ENCODE results near the gene CEP112.
"Not testable (repeated sequence)": the region's sequence is repeated elsewhere in the genome, so short reads cannot be mapped to it uniquely, and the experiment has no call there.

Gene CEP112

GRCh38 chr17:65885541-65886312, 306.2 kb downstream of the CEP112 start:
- no peak for DNase-seq (ENCODE audit: low read depth)

GRCh38 chr17:65876985-65877384, 314.9 kb downstream of the CEP112 start:
- DNase-seq (ENCODE audit: low read depth), result no peak

DNA sequence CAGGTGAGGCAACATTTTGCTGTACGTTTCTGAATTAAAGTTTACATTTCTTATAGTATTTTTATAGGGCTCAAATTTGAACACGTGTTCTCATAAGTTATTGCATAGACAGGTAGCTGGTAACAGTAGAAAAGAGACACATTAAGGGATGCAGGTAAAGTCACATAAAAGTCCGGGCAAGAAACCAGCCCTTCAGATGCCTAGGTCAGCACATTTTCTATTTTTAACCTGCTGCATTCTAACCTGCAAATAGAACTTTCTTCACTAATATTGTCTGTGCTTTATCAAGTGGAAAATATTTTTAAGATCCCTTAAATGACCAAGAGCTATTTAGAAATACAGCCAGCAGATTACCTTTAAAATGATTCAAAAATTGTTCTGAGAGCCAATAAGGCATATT, 323.1 kb downstream of the CEP112 start:
- no peak for DNase-seq (ENCODE audit: low read depth)

DNA sequence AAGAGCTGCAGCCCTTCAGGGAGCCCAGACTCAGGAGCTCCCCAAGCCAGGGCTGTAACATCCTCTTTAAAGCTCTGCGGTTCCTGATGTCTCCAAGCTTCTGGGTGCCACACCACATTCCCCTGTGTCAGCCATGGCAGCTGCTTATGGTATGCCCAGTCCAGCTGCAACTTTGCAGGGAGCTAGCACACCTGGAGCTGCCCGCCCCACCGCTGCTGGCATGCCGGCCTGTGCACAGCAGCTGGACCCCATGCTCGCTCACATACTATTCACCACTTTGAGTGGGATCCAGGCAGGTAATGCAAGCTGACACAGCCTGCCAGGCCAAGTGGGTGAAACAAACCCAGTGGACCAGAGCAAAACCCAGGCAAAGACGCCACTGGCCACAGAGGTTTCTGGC, 324.9 kb downstream of the CEP112 start:
- no peak for DNase-seq (ENCODE audit: low read depth)

GRCh38 chr17:65865715-65866425, 326.1 kb downstream of the CEP112 start:
- no peak for DNase-seq (ENCODE audit: low read depth)

DNA sequence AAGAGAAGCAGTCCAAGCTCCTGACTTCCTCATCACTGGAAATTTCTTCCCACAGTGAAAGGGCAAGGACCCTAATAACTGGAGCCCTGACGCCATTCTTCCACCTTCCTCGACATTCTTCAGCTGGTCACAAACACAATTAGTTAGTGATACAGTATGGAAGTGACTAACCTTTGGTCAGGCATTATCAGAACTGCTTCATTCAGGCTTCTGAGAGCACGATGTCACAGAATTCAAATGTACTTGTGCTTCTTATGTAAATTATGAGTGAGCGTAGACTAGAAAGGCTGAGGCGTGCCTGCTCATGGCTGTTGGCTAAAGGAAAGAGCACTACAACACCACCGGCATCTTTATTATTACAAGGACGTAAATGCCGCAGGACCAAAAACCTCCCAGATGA, 327.5 kb downstream of the CEP112 start:
- no peak for DNase-seq (ENCODE audit: low read depth)

DNA sequence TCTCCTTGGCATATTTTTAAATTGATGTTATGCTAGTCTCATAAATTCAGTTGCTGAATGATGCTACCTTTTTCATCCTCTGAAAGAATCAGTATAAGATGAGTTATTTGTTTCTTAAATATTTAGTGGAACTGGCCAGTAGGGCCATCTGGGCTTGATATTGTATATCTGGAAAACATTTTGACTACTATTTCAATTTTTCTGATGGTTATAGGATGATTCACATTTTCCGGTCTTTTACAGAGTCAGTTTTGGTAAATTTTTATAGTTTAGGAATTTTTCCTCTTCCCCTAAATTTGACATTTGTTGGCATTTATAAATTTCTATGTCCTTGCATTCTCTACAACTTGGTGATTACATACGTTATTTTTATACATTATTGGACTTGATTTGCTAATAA, 334.2 kb downstream of the CEP112 start:
- DNase-seq (ENCODE audit: low read depth), result no peak

DNA sequence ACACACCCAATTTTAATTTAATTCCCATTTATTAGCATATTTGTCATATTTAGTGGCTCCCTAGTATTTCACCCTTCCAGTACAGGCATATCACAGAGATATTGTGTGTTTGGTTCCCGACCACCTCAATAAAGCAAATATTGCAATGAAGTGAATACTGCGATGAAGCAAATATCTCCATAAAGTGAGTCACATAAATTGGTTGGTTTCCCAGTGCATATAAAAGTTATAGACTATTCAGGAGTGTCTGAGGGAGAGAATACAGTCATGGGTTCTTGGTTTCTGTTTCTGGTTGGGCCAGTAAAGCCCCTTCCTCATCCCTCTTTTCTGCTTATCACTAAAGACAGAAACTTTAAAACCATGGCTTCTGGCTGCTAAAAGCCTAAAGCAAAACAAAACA, 335.1 kb downstream of the CEP112 start:
- DNase-seq (ENCODE audit: low read depth), result no peak

GRCh38 chr17:65855675-65856074, 336.3 kb downstream of the CEP112 start:
- DNase-seq (ENCODE audit: low read depth), result no peak

- no peak for DNase-seq (ENCODE audit: low read depth)
Observed at GRCh38 chr17:65855245-65855644, 336.7 kb downstream of the CEP112 start.

GRCh38 chr17:65853816-65854215, 338.1 kb downstream of the CEP112 start:
- DNase-seq (ENCODE audit: low read depth), result no peak

GRCh38 chr17:65852911-65853310, 339.0 kb downstream of the CEP112 start:
- no peak for DNase-seq (ENCODE audit: low read depth)

GRCh38 chr17:65851965-65852736, 339.8 kb downstream of the CEP112 start:
- no peak for DNase-seq (ENCODE audit: low read depth)

GRCh38 chr17:65850486-65850885, 341.4 kb downstream of the CEP112 start:
- peak; percentile 75 for DNase-seq (ENCODE audit: low read depth)

GRCh38 chr17:65848751-65849150, 343.2 kb downstream of the CEP112 start:
- DNase-seq (ENCODE audit: low read depth), result no peak

GRCh38 chr17:65841089-65841488, 350.8 kb downstream of the CEP112 start:
- no peak for DNase-seq (ENCODE audit: low read depth)

DNA sequence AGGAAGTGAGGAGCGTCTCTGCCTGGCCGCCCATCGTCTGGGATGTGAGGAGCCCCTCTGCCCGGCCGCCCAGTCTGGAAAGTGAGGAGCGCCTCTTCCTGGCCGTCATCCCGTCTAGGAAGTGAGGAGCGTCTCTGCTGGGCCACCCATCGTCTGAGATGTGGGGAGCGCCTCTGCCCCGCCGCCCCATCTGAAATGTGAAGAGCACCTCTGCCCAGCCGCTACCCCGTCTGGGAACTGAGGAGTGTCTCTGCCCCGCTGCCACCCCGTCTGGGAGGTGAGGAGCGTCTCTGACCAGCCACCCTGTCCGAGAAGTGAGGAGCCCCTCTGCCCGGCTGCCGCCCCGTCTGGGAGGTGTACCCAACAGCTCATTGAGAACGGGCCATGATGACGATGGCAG, 354.7 kb downstream of the CEP112 start:
- not testable (repeated sequence) for DNase-seq (ENCODE audit: low read depth)

GRCh38 chr17:65833214-65833613, 358.7 kb downstream of the CEP112 start:
- no peak for DNase-seq (ENCODE audit: low read depth)

DNA sequence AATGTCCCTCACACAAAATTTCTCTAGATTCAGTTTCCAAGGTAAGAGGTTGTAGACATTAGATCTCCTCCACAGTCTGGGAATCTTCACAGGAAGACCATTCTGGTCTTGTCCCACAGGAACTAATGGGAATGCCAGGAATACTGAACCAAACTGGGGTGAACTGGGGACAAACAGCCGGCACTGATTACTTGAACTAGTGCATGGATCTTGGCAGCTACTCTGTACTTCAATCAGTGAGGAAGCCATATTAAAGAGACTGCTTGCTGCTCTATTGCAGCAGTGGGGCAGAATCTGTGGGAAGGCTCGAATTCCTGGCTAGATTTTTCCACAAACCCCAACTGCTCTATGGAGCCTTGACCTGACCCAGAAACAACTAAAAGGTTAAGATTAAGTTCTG, 361.6 kb downstream of the CEP112 start:
- DNase-seq (ENCODE audit: low read depth), result no peak

- not testable (repeated sequence) for DNase-seq (ENCODE audit: low read depth)
Observed at GRCh38 chr17:65826577-65826976, 365.4 kb downstream of the CEP112 start.

DNA sequence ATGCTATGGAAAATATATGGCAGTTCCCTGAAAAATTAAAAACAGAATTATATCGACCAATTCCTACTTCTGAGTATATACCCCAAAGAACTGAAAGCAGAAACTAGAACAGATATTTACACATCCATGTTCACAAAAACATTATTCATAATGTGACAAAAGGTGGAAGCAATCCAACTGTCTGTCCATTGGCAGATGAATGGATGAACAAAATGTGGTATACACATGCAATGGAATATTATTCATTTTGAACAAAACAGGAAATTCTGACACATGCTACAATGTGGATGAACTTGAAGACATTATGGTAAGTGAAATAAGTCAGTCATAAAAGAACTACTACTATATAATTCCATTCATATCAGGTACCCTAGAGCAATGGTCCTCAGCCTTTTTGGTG, 367.0 kb downstream of the CEP112 start:
- DNase-seq (ENCODE audit: low read depth), result no peak

GRCh38 chr17:65823713-65824112, 368.2 kb downstream of the CEP112 start:
- no peak for DNase-seq (ENCODE audit: low read depth)

DNA sequence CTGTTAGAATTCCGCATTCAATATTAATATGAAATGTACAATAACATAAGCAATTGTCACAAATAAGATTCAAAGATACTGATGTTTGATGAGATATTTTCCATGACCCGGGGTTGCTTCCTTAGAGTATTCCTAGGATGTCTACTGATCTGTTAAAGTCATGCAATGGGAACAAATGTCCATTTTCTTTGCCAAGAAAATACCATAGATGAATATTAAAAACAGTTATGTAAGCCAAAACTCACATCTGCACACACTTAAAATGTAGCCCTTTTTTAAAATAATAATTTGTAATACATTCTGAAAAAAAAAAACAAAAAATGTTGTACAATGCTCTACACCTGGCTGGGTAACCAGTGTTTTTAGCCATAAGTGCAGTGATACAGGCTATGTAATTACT, 371.1 kb downstream of the CEP112 start:
- no peak for DNase-seq (ENCODE audit: low read depth)
